Measurements from ENCODE around the gene MRPL24. TPM values are rescaled to one million over a fixed set of nuclear protein-coding genes. Genes with fewer than 3 reads are reported as not detected.

Gene MRPL24
- polyA plus RNA-seq, 2 of the 4 experiments (the other 2 are of a cell fraction) = 170 to 198 TPM

Other genes starting within 250 kb of the MRPL24 start
- gene MEF2D, start 240.3 kb downstream of the MRPL24 start, polyA plus RNA-seq (2011; rRNA removed) = 16.8 and 20.8 TPM in 2 replicates
- gene MEF2D, start 240.3 kb downstream of the MRPL24 start, polyA plus RNA-seq (2017; fragmentation: RNase III; extraction: RNeasy Plus Mini Kit Qiagen cat#74134 plus additional on column Dnase treatment) = 20.7 to 23.4 TPM (median 22.8 TPM) in 3 replicates
- 15.4 and 15.6 TPM in 2 replicates for gene IQGAP3, start 168.5 kb downstream of the MRPL24 start, polyA plus RNA-seq (2011; rRNA removed)
- 16.0 to 17.0 TPM (median 17.0 TPM) in 3 replicates for gene IQGAP3, start 168.5 kb downstream of the MRPL24 start, polyA plus RNA-seq (2017; fragmentation: RNase III; extraction: RNeasy Plus Mini Kit Qiagen cat#74134 plus additional on column Dnase treatment)
- not detected in 2 replicates for gene TTC24, start 161.4 kb downstream of the MRPL24 start, polyA plus RNA-seq (2011; rRNA removed)
- gene TTC24, start 161.4 kb downstream of the MRPL24 start, polyA plus RNA-seq (2017; fragmentation: RNase III; extraction: RNeasy Plus Mini Kit Qiagen cat#74134 plus additional on column Dnase treatment) = not detected in 3 replicates
- gene NAXE, start 149.3 kb downstream of the MRPL24 start, polyA plus RNA-seq (2011; rRNA removed) = 81.4 and 109 TPM in 2 replicates
- 108 to 119 TPM (median 116 TPM) in 3 replicates for gene NAXE, start 149.3 kb downstream of the MRPL24 start, polyA plus RNA-seq (2017; fragmentation: RNase III; extraction: RNeasy Plus Mini Kit Qiagen cat#74134 plus additional on column Dnase treatment)
- gene GPATCH4, start 139.6 kb downstream of the MRPL24 start, polyA plus RNA-seq (2011; rRNA removed) = 68.1 and 76.1 TPM in 2 replicates
- gene GPATCH4, start 139.6 kb downstream of the MRPL24 start, polyA plus RNA-seq (2017; fragmentation: RNase III; extraction: RNeasy Plus Mini Kit Qiagen cat#74134 plus additional on column Dnase treatment) = 85.2 to 94.7 TPM (median 85.3 TPM) in 3 replicates
- gene HAPLN2, start 121.7 kb downstream of the MRPL24 start, polyA plus RNA-seq (2011; rRNA removed) = 0.11 and 0.23 TPM in 2 replicates
- 0.10 to 0.16 TPM (median 0.13 TPM) in 3 replicates for gene HAPLN2, start 121.7 kb downstream of the MRPL24 start, polyA plus RNA-seq (2017; fragmentation: RNase III; extraction: RNeasy Plus Mini Kit Qiagen cat#74134 plus additional on column Dnase treatment)
- 0.12 TPM in 1 of 2 replicates, not detected in the other for gene BCAN, start 99.0 kb downstream of the MRPL24 start, polyA plus RNA-seq (2011; rRNA removed)
- not detected in 3 replicates for gene BCAN, start 99.0 kb downstream of the MRPL24 start, polyA plus RNA-seq (2017; fragmentation: RNase III; extraction: RNeasy Plus Mini Kit Qiagen cat#74134 plus additional on column Dnase treatment)
- gene NES, start 63.7 kb downstream of the MRPL24 start, polyA plus RNA-seq (2011; rRNA removed) = 0.57 and 0.65 TPM in 2 replicates
- gene NES, start 63.7 kb downstream of the MRPL24 start, polyA plus RNA-seq (2017; fragmentation: RNase III; extraction: RNeasy Plus Mini Kit Qiagen cat#74134 plus additional on column Dnase treatment) = 2.1 to 2.8 TPM (median 2.1 TPM) in 3 replicates
- 1.4 and 1.7 TPM in 2 replicates for gene CRABP2, start 35.5 kb downstream of the MRPL24 start, polyA plus RNA-seq (2011; rRNA removed)
- gene CRABP2, start 35.5 kb downstream of the MRPL24 start, polyA plus RNA-seq (2017; fragmentation: RNase III; extraction: RNeasy Plus Mini Kit Qiagen cat#74134 plus additional on column Dnase treatment) = 15.6 to 19.1 TPM (median 17.9 TPM) in 3 replicates
- 18.5 and 22.1 TPM in 2 replicates for gene METTL25B, start 12.6 kb downstream of the MRPL24 start, polyA plus RNA-seq (2011; rRNA removed)
- 15.7 to 21.7 TPM (median 16.7 TPM) in 3 replicates for gene METTL25B, start 12.6 kb downstream of the MRPL24 start, polyA plus RNA-seq (2017; fragmentation: RNase III; extraction: RNeasy Plus Mini Kit Qiagen cat#74134 plus additional on column Dnase treatment)
- gene ISG20L2, start 12.3 kb downstream of the MRPL24 start, polyA plus RNA-seq (2011; rRNA removed) = 42.5 and 55.7 TPM in 2 replicates
- gene ISG20L2, start 12.3 kb downstream of the MRPL24 start, polyA plus RNA-seq (2017; fragmentation: RNase III; extraction: RNeasy Plus Mini Kit Qiagen cat#74134 plus additional on column Dnase treatment) = 27.6 to 31.4 TPM (median 29.6 TPM) in 3 replicates
- 271 and 299 TPM in 2 replicates for gene HDGF, start 10.6 kb upstream of the MRPL24 start, polyA plus RNA-seq (2011; rRNA removed)
- 404 to 428 TPM (median 419 TPM) in 3 replicates for gene HDGF, start 10.6 kb upstream of the MRPL24 start, polyA plus RNA-seq (2017; fragmentation: RNase III; extraction: RNeasy Plus Mini Kit Qiagen cat#74134 plus additional on column Dnase treatment)
- 52.0 and 65.3 TPM in 2 replicates for gene PRCC, start 26.4 kb upstream of the MRPL24 start, polyA plus RNA-seq (2011; rRNA removed)
- gene PRCC, start 26.4 kb upstream of the MRPL24 start, polyA plus RNA-seq (2017; fragmentation: RNase III; extraction: RNeasy Plus Mini Kit Qiagen cat#74134 plus additional on column Dnase treatment) = 42.8 to 45.5 TPM (median 44.5 TPM) in 3 replicates
- gene SH2D2A, start 75.8 kb upstream of the MRPL24 start, polyA plus RNA-seq (2011; rRNA removed) = 1.4 and 1.8 TPM in 2 replicates
- 1.6 to 1.8 TPM (median 1.8 TPM) in 3 replicates for gene SH2D2A, start 75.8 kb upstream of the MRPL24 start, polyA plus RNA-seq (2017; fragmentation: RNase III; extraction: RNeasy Plus Mini Kit Qiagen cat#74134 plus additional on column Dnase treatment)
- not detected in 2 replicates for gene INSRR, start 118.0 kb upstream of the MRPL24 start, polyA plus RNA-seq (2011; rRNA removed)
- not detected in 3 replicates for gene INSRR, start 118.0 kb upstream of the MRPL24 start, polyA plus RNA-seq (2017; fragmentation: RNase III; extraction: RNeasy Plus Mini Kit Qiagen cat#74134 plus additional on column Dnase treatment)
- 0.05 and 0.07 TPM in 2 replicates for gene NTRK1, start 119.8 kb upstream of the MRPL24 start, polyA plus RNA-seq (2011; rRNA removed)
- gene NTRK1, start 119.8 kb upstream of the MRPL24 start, polyA plus RNA-seq (2017; fragmentation: RNase III; extraction: RNeasy Plus Mini Kit Qiagen cat#74134 plus additional on column Dnase treatment) = 0.08 to 0.18 TPM (median 0.10 TPM) in 3 replicates
- 1.7 and 2.9 TPM in 2 replicates for gene PEAR1, start 152.6 kb upstream of the MRPL24 start, polyA plus RNA-seq (2011; rRNA removed)
- gene PEAR1, start 152.6 kb upstream of the MRPL24 start, polyA plus RNA-seq (2017; fragmentation: RNase III; extraction: RNeasy Plus Mini Kit Qiagen cat#74134 plus additional on column Dnase treatment) = 5.0 to 7.5 TPM (median 6.3 TPM) in 3 replicates
- 0.15 TPM in 1 of 2 replicates, not detected in the other for gene LRRC71, start 179.5 kb upstream of the MRPL24 start, polyA plus RNA-seq (2011; rRNA removed)
- 0.10 to 0.33 TPM (median 0.14 TPM) in 3 replicates for gene LRRC71, start 179.5 kb upstream of the MRPL24 start, polyA plus RNA-seq (2017; fragmentation: RNase III; extraction: RNeasy Plus Mini Kit Qiagen cat#74134 plus additional on column Dnase treatment)

Measured in A549 (cell line).